ENCODE measurements around the gene SPAG5.

DNA sequence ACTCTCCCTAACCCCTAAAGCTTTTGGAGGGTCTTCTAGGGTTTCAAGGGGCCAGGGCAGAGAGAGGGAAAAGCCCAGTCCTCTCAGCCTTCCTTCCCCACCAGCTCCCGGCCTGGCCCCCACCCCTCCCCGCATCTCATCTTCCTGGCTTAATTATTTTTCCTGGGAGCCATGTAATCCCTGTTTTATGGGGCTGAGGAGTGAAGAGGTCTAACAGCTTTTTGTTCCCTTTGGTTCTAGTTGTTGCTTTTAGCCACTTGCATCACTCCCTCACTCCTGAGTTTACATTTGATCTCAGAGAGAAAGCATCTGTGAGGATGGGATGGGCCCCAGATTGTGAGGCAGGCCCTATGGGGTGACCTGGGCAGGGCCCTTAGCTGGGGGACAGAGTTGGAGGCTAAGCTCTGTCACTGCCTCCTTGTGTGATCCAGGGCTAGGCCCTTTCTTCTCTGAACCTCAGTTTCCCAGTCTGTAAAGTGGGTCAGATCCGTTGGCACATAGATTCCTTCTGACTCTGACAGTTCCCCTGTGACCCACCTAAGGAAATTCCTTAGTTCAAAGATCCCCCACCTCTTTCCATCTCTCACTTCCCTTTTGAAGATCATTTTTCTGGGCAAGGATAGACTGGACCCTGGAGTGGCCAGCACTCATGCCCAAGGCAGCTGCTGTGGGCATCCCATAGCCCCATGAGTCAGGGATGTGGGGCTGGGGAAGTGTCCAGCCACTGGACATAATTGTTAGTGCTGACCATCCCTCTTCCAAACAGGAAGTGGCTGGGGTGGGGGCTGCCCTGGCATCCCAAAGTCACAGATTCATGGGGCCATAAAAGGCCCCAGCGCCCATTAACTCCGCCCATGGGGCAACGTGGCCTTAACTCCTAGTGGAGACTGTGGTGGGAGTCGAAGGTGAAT lies 66.5 kb downstream of the SPAG5 start:
- no peak for TF ChIP-seq POLR2A (IDR thresholded peaks at IDR 0.05)
- TF ChIP-seq, protein P1, sequence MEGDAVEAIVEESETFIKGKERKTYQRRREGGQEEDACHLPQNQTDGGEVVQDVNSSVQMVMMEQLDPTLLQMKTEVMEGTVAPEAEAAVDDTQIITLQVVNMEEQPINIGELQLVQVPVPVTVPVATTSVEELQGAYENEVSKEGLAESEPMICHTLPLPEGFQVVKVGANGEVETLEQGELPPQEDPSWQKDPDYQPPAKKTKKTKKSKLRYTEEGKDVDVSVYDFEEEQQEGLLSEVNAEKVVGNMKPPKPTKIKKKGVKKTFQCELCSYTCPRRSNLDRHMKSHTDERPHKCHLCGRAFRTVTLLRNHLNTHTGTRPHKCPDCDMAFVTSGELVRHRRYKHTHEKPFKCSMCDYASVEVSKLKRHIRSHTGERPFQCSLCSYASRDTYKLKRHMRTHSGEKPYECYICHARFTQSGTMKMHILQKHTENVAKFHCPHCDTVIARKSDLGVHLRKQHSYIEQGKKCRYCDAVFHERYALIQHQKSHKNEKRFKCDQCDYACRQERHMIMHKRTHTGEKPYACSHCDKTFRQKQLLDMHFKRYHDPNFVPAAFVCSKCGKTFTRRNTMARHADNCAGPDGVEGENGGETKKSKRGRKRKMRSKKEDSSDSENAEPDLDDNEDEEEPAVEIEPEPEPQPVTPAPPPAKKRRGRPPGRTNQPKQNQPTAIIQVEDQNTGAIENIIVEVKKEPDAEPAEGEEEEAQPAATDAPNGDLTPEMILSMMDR (IDR thresholded peaks at IDR 0.05) = no peak

Data from esophagus squamous epithelium (tissue), 4 donors.